ENCODE measurements around the gene SUN1. TPM values are rescaled to one million over a fixed set of nuclear protein-coding genes. Genes with fewer than 3 reads are reported as not detected.
A peak's percentile ranks its signal among the peaks of the same experiment; 100 is the strongest.

SUN1 gene
- polyA plus RNA-seq, 3 donors: 44.2 to 154 (median 51.5) TPM

DNA sequence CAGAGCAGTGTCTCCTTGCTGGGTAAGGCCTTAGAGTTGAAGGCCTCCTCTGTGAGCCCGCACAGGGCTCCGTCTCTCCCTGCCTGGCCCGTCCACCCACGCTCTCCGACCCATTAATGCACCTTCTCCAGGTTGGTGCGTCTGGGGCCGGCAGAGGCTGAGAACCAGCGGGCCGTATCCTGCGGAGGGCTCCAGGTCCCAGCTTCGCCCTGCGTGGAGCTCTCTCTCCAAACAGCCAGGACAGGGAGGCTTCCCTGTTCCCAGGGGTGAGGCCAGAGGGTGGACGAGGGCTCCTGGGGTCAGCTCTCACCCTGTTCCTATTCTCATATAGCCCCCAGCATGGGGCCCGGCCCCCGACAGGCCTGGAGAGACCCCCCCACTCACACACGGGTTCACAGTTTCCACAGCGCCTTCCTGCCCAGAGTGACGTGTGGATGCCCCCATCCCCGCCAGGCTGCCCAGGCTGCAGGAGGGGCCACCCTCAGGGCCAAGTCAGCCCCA, 78.7 kb downstream of the SUN1 start:
- peaks cover 46% of the 10 kb centered on the region for H3K79me2 ChIP-seq (ENCODE audit: insufficient read depth, low read length)
- peaks cover 55% of the 10 kb centered on the region for H4K20me1 ChIP-seq (ENCODE audit: insufficient read depth, low read length)
- WGBS (ENCODE audit: insufficient coverage): 75% methylated on average over 16 of the region's 19 CpGs
- peak overlapping the region; percentile 92 to 97 (median 96) for H3K27ac Mint-ChIP-seq
- H2AFZ ChIP-seq (ENCODE audit: insufficient read depth, low read depth, low read length, poor library complexity, severe bottlenecking): no peak overlapping the region
- no peaks in the 10 kb centered on the region for H3K27me3 ChIP-seq (ENCODE audit: control insufficient read depth in 2 of 2, insufficient read depth in 2 of 2, low read length in 2 of 2)
- peaks cover 0 to 7% (median 0%) of the 10 kb centered on the region in 7 donors for H3K9me3 Mint-ChIP-seq
- DNase-seq: no peak
- H3K4me1 Mint-ChIP-seq: peaks cover 58% of the 10 kb centered on the region
- H3K9ac ChIP-seq (ENCODE audit: insufficient read depth, low read length, poor library complexity, severe bottlenecking): peak overlapping the region; percentile 91
- H3K36me3 ChIP-seq (replicated peaks in 1 of 2; ENCODE audit: control insufficient read depth in 1 of 2, insufficient read depth in 2 of 2, low read length in 2 of 2): peaks cover 3 to 8% of the 10 kb centered on the region in 2 donors
- no peaks in the 10 kb centered on the region for H3K9me3 ChIP-seq (replicated peaks in 1 of 2; ENCODE audit: control insufficient read depth in 1 of 2, insufficient read depth in 1 of 2, low read length in 2 of 2)
- H3K4me3 ChIP-seq (replicated peaks in 1 of 3; ENCODE audit: low read depth in 2 of 3, low read length in 3 of 3): peak overlapping the region in 1 of 3 experiments; percentile 78
- no peak for TF ChIP-seq CTCF (IDR thresholded peaks at IDR 0.05)
- no peaks in the 10 kb centered on the region for H3K27me3 Mint-ChIP-seq (ENCODE audit: low read depth in 3 of 3)
- peak overlapping the region; percentile 84 to 99 for H3K27ac ChIP-seq (ENCODE audit: low read depth in 1 of 2, low read length in 2 of 2)
- H3K4me1 ChIP-seq (ENCODE audit: control insufficient read depth in 1 of 2, insufficient read depth in 2 of 2, low read length in 2 of 2): peaks cover 78 to 91% of the 10 kb centered on the region in 2 donors
- H3K36me3 Mint-ChIP-seq: peaks cover 17 to 30% of the 10 kb centered on the region in 2 donors
- intact Hi-C loops (cut with micrococcal nuclease): loop anchor here in 1 of 2 donors (2.0 kb wide), 1 partner anchor 44 kb away; the partner anchor contains the start of gene ADAP1
- H3K4me3 Mint-ChIP-seq: no peak overlapping the region
- H3K4me2 ChIP-seq (replicated peaks; ENCODE audit: extremely low read depth, low read length, poor library complexity, severe bottlenecking): peak overlapping the region; percentile 90

DNA sequence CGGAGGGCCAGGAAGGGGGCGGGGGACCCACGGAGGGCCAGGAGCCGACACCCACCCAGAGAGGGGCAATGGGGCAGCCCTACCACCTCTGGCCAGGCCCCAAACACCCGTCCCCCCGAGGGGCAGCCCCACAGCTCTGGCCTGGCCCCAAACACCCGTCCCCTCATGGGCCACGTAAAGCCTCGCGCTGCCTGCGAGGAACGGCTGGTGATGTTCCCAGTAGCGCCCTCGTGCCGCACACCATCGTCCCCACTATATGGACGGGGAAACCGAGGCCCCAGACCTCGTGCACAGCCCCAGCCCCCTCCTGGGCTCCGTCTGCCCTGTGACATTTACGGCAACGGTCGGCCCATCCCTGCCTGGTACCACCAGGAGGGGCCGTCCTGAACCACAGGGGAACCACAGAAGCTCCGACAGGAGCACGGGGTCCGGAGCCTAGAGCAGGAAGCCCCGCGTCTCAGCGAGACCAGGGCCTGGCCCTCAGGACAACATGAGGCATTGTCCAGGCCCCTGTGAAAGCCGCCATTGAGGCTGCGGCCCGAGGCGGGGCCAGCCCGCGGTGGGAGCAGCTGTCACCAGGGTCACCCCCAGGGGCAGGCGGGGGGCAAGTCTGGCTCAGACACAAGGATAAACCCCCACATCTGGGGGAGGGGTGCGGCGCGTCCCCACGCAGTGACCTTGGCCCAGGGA, 79.7 kb downstream of the SUN1 start:
- H3K27ac ChIP-seq (ENCODE audit: low read depth in 1 of 2, low read length in 2 of 2): peak overlapping the region in 1 of 2 donors; percentile 14
- no peak overlapping the region for H3K4me3 ChIP-seq (replicated peaks in 1 of 3; ENCODE audit: low read depth in 2 of 3, low read length in 3 of 3)
- Mint-ChIP-seq H3K4me3 (no peak overlapping the region), H3K36me3 (peaks cover 22 to 35% of the 10 kb centered on the region in 2 donors), H3K27me3 (ENCODE audit: low read depth in 3 of 3) (no peaks in the 10 kb centered on the region), H3K27ac (peak overlapping the region in 1 of 7 donors; percentile 16), H3K9me3 (peaks cover 0 to 7% (median 0%) of the 10 kb centered on the region in 7 donors), H3K4me1 (peaks cover 60% of the 10 kb centered on the region)
- peaks cover 53% of the 10 kb centered on the region for H3K79me2 ChIP-seq (ENCODE audit: insufficient read depth, low read length)
- H4K20me1 ChIP-seq (ENCODE audit: insufficient read depth, low read length): peaks cover 60% of the 10 kb centered on the region
- no peak overlapping the region for H2AFZ ChIP-seq (ENCODE audit: insufficient read depth, low read depth, low read length, poor library complexity, severe bottlenecking)
- no peaks in the 10 kb centered on the region for H3K27me3 ChIP-seq (ENCODE audit: control insufficient read depth in 2 of 2, insufficient read depth in 2 of 2, low read length in 2 of 2)
- intact Hi-C loops (cut with micrococcal nuclease): loop anchor here in 1 of 2 donors (2.0 kb wide), 1 partner anchor 43 kb away; the partner anchor contains the start of gene ADAP1
- no peak overlapping the region for H3K9ac ChIP-seq (ENCODE audit: insufficient read depth, low read length, poor library complexity, severe bottlenecking)
- no peak overlapping the region for H3K4me2 ChIP-seq (replicated peaks; ENCODE audit: extremely low read depth, low read length, poor library complexity, severe bottlenecking)
- H3K9me3 ChIP-seq (replicated peaks in 1 of 2; ENCODE audit: control insufficient read depth in 1 of 2, insufficient read depth in 1 of 2, low read length in 2 of 2): no peaks in the 10 kb centered on the region
- peaks cover 75 to 88% of the 10 kb centered on the region in 2 donors for H3K4me1 ChIP-seq (ENCODE audit: control insufficient read depth in 1 of 2, insufficient read depth in 2 of 2, low read length in 2 of 2)
- TF ChIP-seq CTCF (IDR thresholded peaks at IDR 0.05): no peak
- WGBS (ENCODE audit: insufficient coverage): 76% methylated on average over 33 of the region's 41 CpGs
- no peak for DNase-seq
- H3K36me3 ChIP-seq (replicated peaks in 1 of 2; ENCODE audit: control insufficient read depth in 1 of 2, insufficient read depth in 2 of 2, low read length in 2 of 2): peaks cover 8 to 9% of the 10 kb centered on the region in 2 donors
